Activated CD4-positive, CD25-positive, alpha-beta regulatory T cell (primary cell): Measurements from ENCODE around the gene PDGFRA.
"Not testable (repeated sequence)": the region's sequence is repeated elsewhere in the genome, so short reads cannot be mapped to it uniquely, and the experiment has no call there.

ENCODE experiments used
- DNase-seq, 4 experiments: peaks; one replicate each; lab custom pipeline; 2025; lab: John Stamatoyannopoulos, UW

Gene PDGFRA

DNA sequence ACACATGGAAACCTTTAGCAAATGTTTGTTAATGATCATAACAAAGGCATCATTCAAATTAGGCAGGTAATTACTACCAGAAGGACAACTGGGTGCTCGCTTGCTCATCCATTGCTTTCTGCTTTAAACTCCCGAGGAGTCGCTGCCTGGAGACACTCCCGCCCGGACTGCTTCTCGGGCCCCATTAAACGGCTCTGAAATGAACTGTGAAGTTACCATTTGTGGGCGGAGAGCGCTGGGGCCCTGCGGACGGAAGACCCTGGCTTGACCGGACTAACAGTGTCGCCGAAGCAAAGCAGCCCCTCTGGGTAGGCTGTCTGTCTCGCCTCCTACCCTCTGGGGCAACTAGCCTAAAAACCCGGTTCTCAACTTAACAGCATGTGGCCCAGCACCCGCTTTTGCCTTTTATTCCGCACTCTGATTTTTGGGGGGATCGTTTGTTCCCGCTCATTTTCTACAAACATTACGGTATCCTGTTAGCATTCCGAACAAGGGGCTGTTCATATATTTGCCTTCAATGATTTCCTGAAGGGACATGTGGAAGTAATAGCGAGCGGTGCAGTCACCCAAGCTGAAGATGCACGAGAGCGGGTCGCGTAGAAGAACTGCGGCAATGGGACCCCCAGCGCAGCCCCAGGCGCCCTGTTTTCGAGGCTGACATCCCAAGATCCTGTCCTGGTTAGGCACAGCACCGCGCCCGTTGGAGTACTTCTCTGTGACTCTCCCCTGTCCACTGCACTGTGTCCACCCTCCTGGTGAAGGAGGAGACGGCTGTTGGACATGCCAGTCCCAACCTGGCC lies 1.6 kb upstream of the PDGFRA start:
- DNase-seq: no peak

DNA sequence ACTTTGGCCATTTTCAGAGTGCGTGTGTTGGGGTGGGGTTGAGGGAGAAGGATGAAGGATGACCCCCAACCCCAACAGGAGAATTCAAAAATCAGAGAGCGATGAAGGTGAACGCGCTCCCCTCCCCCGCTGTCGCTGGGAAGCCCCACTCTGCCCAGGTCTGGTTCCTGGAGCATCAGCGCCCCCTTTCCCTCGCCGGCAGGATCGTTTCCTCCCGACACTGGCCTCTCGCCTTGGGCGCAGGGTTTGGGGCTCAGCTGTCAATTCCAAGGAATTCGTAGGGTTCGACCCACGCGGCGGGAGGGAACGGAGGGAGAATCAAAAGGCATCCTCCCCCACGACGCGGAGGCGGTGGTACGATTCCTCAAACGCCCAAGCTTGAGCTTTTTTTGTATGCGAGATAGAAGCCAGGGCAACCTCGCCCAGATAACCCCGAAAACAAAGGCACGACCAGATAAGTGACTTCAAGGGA lies 1.0 kb upstream of the PDGFRA start:
- no peak for DNase-seq

DNA sequence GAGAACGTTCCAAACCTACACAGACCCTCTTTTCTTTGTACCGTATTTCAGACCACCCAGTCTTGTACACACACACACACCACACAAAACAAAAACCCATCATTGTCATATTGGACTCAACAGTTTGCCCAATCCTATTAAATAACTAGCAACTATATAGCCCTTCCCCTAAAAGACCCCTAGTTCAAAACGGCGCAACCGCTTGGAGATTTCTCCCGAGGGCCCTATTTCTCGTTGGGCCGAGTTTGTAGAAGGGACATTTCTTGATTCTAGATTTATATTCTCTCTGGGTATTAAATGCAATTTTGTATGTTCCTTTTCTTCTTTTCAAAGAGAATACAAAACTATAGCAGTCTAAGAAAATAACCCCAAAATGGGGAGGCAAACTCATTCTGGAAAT lies 547 bp upstream of the PDGFRA start:
- DNase-seq: no peak

DNA sequence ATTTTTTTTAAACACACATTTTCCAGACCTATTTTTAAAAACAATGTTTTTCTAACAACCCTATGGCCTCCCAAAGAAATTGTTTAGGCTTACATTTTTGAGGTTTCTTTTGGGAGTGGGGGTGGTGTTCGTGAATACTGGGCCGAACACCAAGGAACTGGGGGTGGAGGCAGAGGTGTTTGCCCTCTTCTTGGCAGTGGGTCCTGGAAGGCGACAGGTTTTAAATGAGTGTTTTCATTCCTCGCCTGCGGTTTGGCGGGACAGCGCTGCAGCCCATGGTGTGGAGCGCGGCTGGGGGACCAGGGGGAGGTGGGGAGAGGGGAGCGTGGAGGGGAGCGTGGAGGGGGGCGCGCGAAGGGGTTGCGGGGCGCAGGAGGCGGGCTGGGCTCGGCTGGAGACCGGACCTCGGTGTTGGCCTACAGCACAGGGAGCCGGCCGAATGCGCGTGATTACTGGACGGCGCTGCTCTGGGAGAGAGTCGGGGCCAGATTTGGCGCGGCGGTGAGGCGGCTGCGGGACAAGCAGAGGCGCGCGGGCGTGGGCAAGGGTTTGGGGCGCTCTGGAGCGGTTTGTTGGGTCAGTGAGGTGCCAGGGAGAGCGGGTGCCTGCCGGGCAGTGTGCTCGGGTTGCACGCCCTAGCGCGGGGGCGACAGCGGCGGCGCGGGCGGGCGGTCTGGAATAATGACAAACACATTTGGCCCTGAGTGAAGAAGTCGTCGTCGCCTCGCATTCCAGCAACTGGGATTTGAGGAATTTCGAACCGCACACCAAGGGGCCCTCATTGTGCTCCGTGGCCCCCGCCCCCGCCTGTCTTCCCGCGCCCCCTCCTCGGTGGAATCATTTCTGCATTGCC lies 764 bp downstream of the PDGFRA start:
- no peak for DNase-seq

DNA sequence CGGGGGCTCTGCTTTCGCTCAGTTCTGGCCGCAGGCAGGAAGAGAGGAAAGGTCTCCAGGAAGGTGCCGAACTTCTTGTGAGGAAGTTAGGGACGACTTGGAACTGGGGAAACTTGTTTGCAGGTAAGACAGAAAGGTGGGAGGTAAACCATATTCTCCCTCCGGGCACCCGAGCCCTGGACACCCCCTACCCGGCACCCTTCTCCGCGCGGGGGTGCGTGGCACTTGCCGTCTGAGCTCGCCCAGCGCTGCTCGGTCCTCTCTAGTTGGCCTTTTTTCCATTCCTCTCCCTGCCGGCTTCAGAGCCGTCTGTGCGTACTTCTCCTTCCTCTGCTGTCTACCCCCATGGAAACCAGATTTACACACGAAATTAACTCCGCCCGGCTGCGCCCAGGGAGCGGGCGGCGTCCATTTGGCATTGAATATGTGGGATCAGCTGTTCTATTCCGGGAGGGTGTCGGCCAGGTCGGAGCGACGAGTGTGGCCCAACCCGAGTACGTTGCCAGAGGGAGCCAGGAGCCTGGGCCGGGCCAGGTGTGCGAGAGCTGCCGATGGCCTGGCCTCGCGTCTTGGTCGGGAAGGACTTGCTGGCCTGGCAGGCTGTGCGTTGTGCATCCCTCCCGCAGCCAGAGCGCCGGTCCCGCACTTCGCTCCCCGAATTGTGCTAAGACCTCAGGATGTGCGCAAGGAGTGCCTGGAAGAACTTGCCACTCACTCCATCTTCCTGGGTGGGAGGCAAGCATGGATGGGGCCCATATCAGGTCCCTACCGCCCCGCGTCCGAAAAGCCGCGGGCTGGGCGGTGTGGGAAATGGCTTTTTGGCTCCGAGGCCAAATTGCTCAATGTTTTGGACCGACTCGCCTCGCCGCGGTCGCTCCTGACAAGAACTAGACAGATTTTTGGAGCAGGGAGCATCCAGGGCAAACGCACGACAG lies 1.7 kb downstream of the PDGFRA start:
- no peak for DNase-seq

DNA sequence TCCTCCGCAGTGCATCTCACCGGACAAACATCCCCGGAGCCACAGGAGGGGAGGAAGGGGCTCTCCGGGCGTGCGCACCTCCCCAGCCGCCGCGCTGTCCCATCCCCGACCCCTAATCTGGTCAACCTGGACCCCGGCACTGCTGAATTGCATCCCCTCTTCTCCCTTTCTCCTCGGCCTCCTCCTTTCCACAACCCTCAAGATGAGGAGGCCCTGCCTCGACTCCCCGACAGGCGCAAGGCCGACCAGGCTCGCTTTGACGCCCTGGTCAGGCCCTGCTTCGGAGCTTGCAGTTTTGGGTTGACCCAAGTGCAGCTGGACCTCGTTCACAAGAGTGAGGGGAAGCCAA lies 2.3 kb downstream of the PDGFRA start:
- DNase-seq: no peak

DNA sequence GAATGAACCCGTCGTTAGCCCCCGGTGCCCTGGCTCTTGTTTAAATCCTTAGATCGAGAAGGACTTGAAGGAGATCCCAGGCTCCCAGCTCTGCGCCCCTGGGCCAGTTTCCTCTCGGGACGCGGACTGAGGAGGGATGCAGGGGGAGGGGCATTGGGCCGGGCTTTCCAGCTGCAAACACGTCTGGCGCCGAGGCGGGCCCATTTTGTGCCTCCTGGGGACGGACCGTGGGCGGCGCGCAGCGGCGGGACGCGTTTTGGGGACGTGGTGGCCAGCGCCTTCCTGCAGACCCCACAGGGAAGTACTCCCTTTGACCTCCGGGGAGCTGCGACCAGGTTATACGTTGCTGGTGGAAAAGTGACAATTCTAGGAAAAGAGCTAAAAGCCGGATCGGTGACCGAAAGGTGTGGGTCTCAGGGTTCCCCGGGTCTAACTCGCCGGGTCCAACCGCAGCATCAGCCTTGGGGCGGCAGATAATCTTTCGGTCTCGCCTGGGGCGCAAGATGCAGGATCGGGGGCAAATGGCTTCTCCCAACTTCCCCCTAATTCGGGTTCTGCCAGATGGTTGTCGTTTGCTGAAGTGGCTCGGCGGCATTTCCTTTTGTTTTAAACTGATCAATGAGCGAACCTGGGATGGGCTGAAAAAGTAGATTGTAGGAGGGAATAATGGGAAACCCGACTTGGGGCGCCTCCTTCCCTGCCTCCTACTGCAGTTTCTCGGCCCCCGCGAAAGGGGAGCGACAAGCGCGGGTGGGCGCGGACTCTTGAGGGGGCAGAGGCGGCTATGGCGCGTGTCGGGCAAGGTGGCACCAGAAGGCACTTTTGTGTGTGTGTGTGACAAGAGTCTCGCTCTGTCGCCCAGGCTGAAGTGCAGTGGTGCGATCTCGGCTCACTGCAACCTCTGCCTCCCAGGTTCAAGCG lies 2.9 kb downstream of the PDGFRA start:
- no peak for DNase-seq

DNA sequence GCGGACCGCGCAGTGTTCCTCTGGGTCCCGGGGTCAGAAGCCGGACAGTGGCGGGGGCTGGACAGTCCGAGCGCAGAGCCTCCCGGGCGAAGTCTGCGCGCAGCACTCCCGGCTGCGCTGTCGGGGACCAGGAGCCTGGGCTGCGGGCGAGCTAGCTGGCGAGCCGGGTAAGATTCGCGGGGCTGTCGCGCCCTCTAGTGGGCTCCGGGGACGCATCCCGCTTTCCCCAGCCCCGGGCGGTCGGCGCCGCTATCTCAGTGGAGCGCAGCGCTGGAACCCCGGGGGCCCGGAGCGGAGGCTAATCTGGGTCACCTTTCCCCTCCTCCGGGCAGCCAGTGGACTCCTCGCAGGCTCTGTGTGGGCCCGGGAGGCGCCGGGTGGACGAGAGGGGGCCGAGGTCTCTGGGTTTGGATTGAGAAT lies 4.2 kb downstream of the PDGFRA start:
- DNase-seq: peak; percentile 32 to 44 (median 42)

DNA sequence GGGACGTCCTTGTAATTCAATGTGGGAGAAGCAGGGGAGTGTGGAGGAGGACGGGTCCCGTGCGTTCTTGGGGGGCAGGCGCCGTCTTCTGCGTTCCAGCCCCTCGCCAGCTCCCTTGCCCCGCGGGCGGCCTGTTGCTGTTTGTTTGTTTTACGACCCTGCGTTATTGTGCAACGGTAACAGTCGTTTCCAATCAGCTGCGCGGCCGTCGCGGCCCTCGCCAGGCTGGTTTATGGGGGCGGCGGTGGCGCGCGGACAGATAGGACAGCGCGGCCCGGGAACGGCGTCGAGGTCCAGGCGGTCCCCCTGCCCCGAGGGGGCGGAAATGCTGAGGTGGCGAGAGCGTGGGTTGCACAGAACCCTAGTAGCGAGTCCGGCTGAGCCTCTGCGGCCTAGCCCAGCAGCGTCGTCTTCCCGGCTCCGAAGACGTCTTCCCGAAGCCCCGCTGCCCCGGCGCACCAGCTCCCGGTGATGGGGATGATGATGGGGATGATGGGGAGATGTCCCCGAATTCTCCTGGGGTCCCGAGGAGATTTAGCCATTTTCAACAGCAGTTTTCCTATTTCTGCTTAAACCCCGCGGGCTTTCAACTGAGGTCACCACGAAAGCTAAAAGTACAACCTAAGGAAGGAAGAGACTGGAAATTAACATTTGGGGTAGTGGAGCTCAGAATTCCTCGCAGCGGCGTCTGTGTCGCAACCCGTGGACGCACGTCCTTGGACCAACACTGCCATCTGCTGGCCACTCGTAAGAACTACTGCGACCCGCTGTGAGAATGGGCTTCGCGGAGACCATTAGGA lies 4.8 kb downstream of the PDGFRA start:
- DNase-seq: peak; percentile 24 to 59 (median 38)

DNA sequence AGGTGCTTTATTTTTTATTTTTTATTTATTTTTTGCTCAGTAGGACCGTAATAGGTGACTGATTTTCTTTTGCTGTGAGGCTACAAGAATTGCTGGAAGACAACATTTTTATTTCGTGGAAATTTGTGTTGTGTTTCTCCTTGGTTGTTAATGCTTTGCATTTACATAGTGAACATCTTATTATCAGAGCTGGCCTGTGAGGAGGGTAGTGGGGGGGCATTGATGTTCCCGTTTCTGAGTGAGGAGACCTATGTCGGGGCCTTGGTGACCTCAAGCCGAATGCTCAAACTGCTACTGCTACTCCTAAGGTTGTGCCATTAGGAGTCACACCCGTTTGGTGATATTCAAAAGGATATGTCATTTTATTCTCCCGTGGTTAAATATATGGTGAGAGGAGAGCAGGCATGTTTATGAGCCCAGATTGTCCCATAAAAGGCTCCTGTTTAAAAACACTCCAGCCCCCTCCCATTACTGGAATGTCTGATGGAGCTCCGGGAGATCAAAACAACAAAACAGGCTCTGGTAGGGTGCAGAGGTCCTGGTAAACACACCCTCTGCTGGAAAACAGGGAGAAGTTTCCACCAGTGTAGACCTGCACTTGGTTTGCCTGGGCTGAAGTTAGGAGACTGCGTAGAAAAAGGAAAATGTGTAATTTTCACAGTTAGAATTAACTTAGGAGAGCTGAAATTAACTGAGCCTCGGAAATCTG lies 5.6 kb downstream of the PDGFRA start:
- no peak for DNase-seq

DNA sequence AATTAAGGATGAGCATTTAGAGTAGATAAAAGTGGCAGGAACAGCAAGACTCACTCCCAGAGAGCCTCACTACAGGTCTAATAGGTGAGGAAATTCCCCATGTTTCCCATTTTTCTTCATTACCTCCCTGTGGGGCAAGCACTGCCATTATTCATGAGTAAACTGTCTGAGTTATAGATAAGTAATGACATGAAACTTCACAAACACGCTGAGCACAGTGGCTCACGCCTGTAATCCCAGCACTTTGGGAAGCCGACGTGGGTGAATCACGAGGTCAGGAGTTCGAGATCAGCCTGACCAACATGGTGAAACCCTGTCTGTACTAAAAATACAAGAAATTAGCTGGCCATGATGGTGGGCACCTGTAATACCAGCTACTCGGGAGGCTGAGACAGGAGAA lies 7.2 kb downstream of the PDGFRA start:
- not testable (repeated sequence) for DNase-seq

DNA sequence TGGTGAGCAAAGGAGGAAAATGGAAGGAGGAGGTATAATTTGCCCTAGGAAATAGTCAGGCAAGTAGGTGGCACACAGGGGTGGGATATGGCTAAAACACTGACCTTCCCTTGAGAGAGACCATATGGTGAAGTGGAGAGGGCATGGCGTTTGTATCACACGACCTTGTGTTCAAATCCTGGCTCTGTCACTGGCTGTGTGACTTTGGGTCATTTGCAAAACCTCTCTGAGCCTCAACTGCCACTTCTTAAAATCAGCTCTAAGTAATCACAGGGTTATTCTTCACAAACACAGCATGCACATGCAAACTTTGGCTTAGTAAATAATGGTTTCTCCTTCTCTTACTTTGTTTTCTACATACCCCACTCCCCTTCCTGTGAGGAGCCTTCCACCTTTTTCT lies 8.7 kb downstream of the PDGFRA start:
- DNase-seq: no peak

DNA sequence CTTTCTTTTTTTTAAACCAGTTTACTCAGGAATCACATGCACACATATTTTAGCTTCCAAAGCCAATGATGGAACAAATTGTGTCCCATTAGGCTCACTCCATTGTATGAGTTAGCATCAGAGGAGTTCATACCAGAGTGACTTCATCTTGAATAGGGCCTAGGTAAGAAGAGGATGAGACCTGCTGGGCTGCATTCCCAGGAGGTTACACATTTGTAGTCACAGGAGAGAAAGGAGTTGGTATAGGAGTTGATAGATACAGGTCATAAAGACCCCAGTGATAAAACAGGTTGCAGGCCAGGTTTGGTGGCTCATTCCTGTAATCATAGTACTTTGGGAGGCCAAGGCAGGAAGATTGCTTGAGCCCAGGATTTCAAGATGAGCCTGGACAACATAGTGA lies 9.3 kb downstream of the PDGFRA start:
- no peak for DNase-seq

DNA sequence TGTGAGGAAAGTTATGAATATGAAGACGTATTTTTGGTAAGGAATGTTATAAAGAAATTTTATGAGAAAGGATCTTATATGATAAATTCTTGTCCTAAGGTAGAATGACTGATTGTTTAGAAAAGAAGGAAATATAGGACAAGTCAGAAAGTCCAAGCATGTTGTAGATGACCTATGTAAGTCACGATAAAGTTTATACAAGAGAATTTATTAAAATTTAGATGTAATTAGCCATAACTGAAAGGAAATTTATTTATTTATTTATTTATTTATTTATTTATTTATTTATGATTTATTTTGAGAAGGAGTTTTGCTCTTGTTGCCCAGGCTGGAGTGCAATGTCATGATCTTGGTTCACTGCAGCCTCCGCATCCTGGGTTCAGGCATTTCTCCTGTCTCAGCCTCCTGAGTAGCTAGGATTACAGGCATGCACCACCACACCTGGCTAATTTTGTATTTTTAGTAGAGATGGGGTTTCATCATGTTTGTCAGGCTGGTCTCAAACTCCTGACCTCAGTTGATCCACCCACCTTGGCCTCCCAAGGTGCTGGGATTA lies 12.3 kb downstream of the PDGFRA start:
- DNase-seq: not testable (repeated sequence)

DNA sequence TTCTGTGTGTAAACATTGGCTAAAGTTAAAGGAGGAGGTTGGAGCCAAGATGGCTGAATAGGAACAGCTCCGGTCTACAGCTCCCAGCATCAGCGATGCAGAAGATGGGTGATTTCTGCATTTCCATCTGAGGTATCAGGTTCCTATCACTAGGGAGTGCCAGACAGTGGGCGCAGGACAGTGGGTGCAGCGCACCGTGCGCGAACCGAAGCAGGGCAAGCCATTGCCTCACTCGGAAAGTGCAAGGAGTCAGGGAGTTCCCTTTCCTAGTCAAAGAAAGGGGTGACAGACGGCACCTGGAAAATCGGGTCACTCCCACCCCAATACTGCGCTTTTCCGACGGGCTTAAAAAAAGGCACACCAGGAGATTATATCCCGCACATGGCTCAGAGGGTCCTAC lies 14.4 kb downstream of the PDGFRA start:
- not testable (repeated sequence) for DNase-seq

DNA sequence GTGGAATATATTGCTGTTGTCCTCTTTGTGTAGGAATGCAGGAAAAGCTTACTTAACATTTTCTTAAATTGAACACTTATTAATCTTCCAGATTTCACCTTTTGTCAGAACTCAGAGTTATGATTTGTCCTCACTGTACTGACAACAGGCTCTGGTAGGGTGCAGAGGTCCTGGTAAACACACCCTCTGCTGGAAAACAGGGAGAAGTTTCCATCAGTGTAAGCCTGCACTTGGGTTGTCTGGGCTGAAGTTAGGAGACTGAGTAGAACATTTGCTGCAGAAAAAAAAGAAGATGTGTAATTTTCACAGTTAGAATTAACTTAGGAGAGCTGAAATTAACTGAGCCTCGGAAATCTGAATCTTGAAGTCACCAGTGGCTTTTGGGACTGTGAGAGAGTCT lies 23.2 kb downstream of the PDGFRA start:
- not testable (repeated sequence) for DNase-seq

DNA sequence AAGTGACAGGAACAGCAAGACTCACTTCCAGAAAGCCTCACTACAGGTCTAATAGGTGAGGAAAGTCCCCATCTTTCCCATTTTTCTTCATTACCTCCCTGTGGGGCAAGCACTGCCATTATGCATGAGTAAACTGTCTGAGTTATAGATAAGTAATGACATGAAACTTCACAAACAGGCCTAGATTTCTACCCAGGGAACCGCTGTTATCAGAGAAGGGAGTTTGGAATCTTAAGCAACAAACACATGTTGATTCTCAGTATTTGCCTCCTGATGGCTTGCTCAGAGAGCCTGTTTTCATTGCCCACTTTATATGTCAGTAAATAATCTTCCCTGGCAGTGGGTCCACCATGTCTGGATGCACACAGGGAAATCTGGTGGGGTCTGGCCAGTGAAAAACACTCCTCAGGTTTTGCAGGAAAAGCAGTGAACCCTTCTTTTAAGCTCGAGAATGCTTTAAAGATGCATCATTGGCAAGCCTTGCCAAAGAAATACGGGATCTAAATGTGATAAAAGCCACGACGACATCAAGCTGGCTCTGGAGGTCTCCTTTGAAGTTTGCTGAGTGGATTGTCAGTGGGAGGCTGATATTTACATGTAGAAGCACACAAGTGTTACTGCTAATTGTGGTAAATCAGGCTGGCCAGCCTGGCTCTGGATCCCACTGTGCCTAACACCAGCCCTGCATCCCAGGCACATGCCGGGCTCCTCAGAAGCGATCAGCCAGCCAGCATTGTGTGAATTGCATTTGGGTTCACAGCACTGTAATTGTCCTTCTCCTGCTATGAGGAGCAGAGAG lies 25.2 kb downstream of the PDGFRA start:
- no peak for DNase-seq

DNA sequence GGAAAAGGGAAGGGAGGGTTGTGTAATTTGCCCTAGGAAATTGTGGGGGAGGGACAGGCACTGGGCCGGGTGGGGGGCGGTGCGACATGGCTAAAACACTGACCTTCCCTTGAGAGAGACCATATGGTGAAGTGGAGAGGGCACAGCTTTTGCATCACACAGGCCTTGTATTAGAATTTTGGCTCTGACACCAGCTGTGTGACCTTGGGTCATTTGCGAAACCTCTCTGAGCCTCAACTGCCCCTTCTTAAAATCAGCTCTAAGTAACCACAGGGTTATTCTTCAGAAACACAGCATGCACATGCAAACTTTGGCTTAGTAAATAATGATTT lies 25.8 kb downstream of the PDGFRA start:
- DNase-seq: no peak
